Activated T-cell treated with anti-CD3 and anti-CD28 coated beads, Interleukin-2, amount 50 U/mL, for 48 hours (primary cell): ENCODE results near the gene NR3C1.

Source experiments
- DNase-seq, 2 experiments: peaks; one replicate each; pipeline ENCODE4 v3.0.0-alpha.2; 2020

The NR3C1 gene

DNA sequence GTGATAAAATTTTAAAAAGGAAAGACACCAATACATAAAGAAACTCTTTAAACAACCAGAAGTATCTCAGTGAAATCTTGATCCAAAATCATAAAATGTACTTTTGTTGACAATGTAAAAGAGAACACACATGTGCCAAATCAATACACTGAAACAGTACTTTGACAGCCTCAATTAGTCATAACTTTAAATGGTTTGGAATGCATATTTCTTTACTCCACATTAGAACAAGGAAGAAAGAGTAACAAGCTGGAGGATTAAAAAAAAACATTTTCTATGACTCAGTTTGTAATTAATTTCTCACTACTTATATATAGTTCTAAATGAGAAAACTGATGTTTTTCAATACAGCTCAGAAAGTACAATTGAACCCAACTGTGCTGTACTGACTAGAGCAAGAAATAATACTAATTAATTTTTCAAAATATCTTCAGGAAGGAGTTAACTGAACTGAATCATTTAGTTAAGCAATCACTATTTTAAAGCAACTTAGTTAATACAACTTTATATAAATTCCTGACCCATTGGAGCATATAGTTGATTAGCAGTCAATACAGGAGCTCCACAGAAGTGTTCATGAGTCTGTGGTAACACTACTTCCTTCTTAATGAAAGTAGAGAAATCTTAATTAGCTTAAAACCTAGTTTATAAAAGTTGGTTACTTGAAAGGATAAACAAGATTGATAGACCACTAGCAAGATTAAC is 101.0 kb downstream of the NR3C1 start:
- DNase-seq: no peak

DNA sequence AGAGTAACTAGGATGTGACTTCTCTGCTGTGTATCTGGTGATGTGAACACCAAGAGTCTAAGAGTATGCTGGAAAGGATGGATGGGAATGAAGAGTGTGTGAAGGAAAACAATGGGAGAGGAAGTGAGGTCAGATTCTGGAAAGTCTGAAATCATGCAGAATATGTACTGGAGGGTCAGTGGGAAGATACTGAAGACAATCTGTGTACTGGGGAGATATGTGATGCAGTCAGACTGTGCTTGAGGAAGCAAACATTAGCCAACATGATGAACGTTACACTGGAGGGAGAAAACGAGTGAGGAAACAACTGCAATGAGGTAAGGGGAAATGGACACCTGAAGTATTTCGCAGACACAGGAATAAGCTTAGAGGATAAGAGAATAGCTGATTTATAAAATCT is 105.7 kb downstream of the NR3C1 start:
- no peak for DNase-seq

DNA sequence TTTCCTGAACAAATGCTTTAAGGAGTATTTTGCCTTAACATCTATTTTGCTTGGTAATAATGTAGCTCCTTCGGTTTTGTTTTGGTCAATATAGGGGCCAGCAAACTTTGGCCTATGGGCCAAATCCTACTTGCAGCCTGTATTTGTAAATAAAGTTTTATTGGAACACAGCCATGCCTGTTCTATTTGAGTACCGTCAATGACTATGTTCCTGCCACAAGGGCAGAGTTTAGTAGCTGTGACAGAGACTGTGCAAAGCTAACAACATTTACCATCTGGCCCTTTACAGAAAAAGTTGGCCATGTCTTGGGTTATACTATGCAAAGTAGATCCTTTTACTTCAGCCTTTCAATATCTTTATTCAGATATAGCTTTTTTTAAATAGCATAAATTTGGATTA is 113.4 kb downstream of the NR3C1 start:
- no peak for DNase-seq

DNA sequence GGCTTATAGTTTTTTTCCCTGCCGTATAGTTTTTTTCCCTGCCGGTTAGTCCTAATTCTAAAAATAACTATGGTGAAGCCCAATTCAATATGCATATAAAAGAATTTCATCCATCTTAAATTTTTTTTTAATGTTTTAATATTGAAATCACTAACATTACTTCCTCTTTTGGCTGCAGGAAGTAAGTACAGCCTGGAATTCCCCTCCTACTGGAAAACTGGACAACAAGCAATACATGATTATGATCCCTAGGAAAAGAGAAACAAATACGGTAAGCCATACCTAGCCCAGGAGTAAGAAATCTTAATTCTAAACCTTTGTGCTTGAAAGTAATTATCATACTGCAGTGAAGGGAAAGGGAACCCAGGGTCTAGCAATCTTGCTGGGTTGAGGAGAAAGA is 119.0 kb downstream of the NR3C1 start:
- no peak for DNase-seq

DNA sequence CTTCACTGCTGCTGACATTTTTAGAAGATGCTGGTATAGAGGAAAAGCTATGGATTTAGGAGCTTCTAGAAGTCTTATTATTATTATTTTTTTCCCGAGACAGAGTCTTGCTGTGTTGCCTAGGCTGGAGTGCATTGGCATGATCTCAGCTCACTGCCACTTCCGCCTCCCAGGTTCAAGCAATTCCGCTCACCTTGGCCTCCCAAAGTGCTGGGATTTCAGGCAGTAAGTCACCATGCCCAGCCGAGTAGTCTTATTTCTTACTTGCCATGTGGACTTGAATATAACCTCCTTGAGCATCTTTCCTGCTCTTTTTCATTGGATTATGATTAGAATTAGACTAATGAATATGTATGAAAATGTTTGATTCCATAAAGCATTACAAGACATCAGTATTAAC is 119.5 kb downstream of the NR3C1 start:
- no peak for DNase-seq

DNA sequence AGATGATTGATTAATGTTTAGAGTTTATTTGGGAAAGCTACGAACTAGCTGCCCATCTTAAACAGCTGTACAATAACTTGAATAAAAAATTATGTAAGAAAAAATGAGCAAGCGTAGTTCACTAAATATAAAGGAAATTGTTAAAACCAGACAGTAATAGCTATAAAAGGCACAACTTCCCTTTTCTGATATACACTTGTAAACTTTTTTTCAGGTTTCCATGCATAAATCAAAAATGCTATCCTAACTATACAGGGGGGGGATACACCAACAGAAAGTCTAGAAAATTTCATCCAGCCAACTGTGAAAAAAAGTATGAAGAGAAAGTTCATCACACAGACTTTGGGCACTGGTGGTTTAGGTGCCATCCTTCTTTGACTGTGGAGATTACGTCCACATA is 122.3 kb downstream of the NR3C1 start:
- DNase-seq: no peak

DNA sequence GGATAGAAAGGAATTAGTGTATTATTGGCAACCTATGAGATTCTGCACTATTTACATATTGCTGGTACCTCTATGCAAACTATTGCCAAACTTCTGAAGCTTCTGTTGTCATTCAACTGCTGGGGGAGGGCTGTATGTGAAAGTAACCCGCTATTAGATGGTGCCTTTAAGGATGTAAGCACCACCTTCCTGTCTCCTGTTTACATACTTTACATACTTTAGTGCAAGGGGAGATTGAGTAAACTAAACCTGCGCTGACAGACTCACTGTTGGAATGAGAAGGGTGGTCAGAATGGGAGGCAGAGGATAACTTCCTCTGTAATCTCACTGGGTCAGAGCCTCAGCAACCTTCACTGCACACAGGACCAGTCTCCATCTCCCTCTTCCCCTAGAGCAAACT is 123.8 kb downstream of the NR3C1 start:
- DNase-seq: no peak

DNA sequence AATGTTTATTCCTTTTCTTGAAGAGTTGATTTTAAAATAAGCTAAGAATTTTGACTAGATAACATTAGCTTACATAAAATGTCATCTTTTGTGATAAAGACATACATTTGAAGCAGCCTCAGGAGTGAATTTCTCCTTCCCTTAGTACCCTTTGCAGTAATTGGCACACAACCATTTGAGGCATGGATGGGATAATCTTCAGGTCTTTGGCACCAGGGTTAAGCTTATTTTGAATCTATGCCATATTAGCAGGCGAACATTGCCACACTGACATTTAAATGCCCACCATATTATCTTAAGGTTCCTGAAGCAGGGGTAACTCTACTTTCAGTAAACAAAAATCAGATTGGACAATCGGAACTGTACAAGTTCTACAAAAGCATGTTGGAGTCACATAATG is 126.0 kb downstream of the NR3C1 start:
- DNase-seq: no peak

DNA sequence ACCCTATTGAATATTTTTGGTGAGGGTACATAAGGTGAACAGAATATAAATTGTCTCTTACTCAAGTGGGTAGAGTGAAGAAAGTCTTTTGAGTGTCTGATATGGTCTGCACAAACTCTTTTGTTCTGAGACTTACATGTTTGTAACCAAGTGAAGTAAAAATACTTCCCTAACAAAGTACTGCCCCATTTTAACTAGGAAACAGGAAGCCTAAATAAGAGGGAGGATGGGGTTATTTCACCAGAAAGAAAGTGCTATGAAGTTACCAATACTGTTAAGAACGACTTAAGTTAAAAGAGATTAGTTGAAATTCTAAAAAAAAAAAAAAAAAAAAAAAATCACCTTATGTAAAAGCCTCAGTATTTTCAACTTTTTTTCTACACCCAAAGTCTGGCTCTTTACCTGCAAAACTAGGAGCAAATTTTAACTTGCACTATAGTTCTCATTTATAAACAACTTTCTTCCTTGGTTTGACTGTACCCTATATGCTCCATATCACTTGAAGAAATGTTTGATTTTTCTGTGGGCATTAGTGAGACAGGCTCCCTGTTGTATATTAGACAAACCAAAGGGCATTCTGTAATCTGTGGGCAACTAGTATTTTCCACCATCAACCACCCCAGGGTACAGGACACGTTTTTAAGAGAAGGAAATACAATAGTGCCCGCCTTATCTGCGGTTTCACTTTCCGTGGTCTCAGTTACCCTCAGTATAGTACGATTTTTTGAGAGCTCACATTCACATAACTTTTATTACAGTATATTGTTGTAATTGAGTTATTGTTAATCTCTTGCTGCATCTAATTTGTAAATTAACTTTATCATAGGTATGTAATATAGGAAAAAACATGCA is 127.7 kb downstream of the NR3C1 start:
- DNase-seq: no peak

DNA sequence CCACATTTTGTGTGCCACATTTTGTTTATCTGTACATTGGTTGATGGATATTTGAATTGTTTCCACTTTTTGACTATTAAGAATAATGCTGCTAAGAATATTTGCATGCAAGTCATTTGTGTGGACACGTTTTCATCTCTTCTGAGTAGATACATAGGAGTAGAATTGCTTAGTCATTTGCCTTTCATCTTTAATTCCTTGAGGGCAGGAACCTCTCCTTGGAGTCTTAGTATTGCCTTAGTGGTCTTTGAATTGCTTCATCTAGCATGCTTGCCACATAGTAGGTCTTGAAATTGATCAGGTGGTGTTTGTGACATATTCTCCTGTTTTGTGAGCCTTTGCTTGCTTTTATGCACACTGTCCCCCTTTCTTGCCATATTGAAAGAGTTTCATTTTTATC is 128.5 kb downstream of the NR3C1 start:
- no peak for DNase-seq

DNA sequence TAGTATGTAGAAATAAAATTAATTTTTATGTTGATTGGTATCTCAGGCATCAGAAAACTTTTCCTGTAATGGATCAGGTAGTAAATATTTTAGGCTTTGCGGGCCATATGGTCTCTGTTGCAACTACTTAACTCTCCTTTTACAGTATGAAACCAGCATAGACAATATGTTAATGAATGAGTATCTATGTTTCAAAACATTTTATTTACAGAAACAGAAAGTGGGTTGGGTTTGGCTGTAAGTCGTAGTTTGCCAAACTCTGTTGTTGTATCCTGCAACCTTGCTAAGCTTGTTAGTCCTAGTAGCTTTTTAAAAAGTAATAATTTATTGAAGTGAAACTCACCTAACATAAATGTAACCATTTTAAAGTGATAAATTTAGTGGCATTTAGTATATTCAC is 132.1 kb downstream of the NR3C1 start:
- DNase-seq: no peak

DNA sequence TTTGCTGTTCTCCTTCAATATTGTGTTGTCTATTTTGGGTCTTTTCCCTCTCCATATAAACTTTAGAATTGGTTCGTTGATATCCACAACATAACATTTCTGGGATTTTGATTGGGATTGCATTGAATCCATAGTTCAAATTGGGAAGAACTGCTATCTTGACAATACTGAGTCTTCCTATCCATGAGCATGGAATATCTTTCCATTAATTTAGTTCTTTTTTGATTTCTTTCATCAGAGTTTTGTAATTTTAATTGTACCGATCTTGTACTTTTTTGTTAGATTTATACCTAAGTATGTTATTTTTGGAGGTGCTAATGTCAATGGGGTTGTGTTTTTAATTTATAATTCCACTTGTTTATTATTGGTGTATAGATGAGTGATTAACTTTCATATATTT is 135.1 kb downstream of the NR3C1 start:
- no peak for DNase-seq

DNA sequence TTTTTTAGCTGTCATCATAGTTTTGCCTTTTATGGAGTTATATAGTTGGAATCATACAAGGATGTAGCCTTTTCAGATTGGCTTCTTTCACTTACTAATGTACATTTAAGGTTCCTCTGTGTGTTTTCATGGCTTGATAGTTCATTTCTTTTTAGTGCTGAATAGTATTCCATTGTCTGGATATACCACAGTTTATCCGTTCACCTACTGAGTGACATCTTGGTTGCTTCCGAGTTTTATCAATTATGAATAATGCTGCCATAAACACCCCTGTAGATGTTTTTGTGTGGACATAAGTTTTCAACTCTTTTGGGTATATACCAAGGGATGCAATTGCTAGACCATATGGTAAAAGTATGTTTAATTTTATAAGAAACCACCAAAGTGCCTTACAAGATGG is 136.3 kb downstream of the NR3C1 start:
- DNase-seq: no peak

DNA sequence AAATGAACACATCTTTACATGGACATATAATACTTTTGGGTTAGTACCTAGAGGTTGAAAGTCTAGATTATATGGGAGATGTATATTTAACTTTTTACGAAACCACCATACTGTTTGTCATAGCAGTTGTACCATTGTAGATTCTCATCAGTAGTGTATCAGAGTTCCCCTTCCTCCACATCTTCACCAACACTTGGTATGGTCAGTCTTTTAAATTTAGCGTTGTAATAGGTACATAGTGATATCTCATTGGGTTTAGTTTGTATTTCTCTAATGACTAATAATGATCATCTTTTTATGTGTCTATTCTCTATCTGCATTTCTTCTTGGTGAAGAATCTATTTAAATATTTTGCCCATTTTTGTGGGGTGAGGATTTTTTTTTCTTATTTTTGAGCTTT is 137.5 kb downstream of the NR3C1 start:
- DNase-seq: no peak

DNA sequence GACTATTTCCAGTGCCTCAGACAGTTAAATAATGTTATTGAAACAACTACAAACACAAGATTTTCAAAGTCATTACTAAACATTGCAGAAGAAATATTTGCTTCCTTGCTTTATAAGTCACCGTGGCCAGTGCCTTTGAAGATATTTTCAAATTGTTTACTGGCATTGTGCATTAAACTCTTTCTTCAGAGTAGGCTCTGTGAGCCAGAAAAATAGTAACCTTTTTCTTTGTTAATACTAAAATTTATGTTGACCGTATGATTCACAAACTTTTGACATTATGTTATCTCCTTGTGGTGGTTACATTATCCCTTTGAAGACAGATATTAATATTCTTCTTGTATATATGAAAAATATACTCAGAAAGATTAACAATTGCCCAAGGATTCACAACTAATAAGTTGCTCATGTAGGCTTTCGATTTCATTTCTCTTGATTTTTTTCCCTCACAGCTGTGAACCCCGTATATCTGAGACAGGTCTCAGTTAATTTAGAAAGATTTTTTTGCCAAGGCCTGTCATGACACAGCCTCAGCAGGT is 140.1 kb downstream of the NR3C1 start:
- DNase-seq: no peak

DNA sequence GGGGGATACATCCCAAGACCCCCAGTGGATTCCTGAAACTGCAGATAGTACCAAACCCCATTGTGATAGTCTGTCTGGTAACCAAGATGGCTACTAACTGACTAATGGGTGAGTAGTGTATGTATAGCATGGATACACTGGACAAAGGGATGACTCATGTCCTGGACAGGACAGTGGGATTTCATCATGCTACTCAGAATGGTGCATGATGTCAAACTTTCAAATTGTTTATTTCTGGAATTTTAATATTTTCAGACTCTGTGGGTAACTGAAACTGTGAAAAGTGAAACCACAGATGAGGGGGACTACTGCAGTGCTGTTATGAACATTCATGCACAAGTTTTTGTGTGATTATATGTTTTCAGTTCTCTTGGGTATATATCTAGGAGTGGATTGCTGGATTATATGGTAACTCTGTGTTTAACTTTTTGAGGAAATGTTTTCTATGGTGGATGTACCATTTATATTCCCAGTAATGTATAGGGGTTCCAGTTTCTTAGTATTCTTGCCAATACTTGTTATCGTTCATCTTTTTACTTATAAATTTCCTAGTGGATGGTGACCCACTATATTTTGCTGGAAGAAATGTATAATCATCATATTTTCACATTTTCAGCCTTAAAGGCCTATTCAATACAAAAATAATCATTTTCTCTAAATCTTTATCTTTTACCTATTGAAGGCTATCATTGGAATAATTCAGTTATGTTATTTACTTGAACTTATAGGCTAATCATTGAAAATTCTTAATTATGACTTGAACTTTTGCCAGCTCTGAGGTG is 140.9 kb downstream of the NR3C1 start:
- no peak for DNase-seq

DNA sequence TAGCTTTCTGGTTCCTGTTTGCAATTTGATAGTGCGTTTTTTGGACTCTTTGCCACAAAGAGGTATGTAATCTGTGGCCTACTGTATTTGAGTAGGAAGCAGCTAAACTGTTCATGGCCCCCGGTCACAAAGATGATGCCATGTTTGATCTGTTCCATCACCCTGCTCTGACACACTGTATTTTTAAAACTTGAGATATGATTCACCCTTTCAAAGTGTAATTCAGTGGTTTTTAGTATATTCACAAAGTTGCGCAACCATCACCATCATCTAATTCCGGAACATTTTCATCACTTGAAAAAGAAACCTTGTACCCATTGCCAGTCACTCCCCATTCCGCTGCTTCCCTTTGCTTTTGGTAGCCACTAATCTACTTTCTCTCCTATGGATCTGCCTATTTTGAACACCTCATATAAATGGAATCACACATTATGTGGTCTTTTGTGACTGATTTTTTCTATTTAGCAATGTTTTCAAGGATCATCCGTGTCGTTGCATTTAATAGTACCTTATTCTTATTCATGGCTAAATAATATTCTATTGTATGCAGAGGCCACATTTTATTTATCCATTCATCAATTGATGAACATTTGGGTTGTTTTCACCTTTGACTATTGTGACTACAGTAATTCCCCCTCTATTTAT is 141.6 kb downstream of the NR3C1 start:
- peak in 1 of 2 experiments; percentile 31 for DNase-seq

DNA sequence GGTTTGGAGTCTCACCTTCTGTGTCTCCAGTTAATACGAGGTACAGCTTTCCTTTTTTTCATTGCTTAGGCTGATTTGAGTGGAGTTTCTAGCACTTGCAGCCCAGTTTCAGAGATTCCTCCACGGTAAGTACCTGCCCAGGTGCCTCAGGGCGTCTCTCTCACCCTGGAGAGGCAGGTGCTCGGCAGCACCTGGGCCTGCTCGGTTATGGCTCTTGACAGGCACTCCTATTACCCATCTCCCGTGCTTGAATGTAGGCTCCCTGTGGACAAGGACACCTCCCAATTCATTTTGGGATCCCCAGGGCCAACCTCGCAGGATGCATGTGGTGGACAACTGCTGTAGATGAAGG is 144.3 kb downstream of the NR3C1 start:
- no peak for DNase-seq

DNA sequence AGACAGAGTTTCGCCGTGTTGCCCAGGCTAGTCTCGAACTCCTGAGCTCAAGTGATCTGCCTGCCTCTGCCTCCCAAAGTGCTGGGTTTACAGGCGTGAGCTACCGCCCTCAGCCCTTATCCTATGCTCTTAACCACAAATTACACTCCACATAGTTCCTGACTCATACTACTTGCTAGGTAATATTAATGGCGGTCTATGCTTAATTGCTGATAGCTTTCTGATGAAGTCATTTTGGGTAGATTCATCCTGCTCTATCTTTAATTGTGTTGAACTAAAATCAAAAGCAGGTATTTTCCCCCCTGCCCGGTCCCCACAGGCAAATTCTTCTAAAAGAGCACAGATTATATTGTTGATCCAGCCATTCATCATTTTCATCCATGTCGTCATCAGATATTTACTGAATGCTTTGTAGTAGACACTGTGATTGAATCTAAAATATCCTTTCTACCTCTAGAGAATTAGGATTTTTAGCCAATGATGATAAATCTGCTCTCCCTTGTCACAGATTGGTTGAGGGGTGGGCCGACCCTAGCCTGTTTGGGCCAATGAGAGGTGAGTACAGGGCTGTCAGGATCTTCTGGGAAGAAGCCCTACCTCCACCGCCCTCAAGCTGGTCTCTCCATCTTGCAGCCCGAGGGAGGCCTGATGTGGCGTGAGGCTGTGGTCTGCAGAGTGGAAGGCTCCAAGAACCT is 144.8 kb downstream of the NR3C1 start:
- DNase-seq: no peak

DNA sequence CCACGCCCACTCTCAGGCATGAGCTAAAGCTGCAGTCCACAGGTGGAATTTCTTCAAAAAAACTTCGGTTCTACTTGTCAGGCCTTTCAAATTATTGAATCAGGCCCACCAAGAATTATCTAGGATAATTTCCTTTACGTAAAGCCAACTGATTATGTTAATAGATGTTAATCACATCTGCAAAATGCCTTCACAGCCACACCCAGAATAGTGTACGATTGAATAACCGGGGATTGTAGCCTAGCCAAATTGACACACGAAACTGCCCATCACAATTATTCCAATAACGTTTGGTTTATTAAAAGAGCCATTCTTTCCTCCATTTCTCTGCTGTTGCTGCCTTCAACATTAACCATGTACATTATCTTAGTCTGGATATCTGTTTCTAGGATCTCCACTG is 148.7 kb downstream of the NR3C1 start:
- DNase-seq: no peak

DNA sequence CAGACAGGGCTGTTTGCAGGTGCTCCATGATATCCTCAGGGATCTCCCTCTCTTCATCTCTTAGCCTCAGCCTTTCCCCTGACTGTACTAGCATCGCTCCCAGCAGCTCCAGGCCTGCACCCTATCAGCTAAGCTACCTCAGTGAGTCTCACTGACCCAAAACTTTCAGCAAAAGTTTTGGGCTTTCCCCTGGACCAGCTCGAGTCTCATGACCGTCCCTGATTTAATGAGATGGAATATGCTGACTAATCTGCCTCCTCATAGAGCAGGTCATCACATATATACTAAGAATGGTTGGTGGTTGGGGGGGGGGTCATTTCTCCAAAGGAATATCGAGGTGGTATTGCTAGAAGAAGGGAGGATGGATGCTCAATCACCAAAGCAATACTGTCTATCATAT is 151.5 kb downstream of the NR3C1 start:
- no peak for DNase-seq

DNA sequence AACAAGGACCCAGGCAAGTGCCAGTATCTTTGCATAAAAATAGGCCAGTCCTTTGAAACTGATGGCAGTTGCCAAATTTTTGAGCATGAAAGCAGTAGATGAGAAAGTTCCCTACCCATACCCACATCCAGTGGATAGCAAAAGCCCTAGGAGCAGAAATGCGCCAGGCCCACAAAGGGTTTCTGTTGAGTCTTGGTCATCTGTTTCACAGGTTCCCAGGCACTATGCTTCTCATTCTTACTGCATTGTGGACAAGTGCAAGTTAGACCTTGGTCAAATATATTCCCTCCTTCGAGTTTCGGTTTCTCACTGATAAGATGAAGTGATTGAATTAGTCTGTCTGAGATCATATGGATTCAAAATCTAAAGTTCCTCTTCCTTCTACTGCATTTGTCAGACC is 152.3 kb downstream of the NR3C1 start:
- no peak for DNase-seq

DNA sequence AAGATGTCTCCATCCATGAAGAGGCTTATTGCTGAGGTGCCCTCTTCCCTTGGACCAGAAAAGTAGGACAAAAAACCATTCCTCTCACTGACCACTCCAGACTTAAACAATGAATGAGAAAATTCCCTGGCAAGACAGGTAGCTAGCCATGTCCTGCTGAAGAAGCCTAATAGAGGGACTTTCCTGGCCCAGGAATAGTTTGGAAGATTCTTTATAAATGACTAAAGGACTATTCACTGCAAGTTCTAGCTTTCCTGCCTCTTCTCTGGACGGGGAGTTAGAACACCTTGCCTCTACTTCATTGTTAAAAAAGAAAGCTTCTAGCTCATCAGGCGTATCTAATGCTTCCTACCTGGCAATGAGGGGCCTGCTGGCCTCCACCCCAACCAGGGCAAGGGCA is 153.6 kb downstream of the NR3C1 start:
- DNase-seq: no peak
